ENCODE results near the gene RASL10B. TPM values are rescaled to one million over a fixed set of nuclear protein-coding genes. Genes with fewer than 3 reads are reported as not detected.

The RASL10B gene
- total and polyA plus RNA-seq, 10 of the 15 experiments (the other 5 are each of a cell fraction or from before 2014, with no cell fraction given) = not detected

DNA sequence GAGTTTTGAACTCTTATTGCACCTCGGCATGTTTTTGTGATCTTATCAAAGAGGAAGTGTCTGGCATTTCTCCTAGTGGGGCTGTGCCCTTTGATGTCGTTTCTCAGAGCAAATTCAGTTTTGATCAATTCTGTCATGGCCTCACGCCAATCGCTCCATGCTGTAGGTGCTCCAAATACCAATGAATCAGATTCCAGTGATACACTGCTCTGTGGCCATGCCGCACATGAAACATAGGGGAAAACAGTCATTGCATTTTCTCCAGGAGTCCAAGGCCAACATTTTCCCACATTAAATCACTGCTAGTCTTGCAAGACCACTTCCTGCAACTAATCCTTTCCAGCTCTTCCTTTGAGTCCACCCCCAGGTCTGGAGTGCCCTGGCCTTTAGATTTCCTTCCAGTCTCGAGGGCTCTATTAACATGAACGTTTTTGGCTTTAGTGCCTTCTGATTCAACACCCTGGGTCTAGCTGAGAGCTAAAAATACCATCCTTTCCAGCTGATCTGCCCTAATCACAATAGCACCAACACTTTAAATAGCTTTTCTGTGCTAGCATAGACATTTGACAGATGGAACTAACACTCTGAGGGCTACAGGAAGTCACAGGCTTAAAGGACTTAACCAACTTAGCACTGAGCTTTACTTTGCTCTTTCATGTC, 18.2 kb upstream of the RASL10B start (continued):
- no peak for TF ChIP-seq MEF2B (IDR thresholded peaks at IDR 0.05; ENCODE audit: partially characterized antibody, poor library complexity, severe bottlenecking)
- no peak for TF ChIP-seq EED (IDR thresholded peaks at IDR 0.05; ENCODE audit: low read depth)
- TF ChIP-seq BMI1 (IDR thresholded peaks at IDR 0.05; ENCODE audit: borderline replicate concordance) = no peak
- TF ChIP-seq IRF4 (IDR thresholded peaks at IDR 0.05; ENCODE audit: low read depth, low read length) = no peak
- no peak for TF ChIP-seq NR2C1 (IDR thresholded peaks at IDR 0.05)
- no peak for TF ChIP-seq RBBP5 (conservative IDR thresholded peaks at IDR 0.05)
- no peak for TF ChIP-seq BCL11A (IDR thresholded peaks at IDR 0.05; ENCODE audit: low read depth, low read length)
- no peak for TF ChIP-seq SIX5 (IDR thresholded peaks at IDR 0.05; ENCODE audit: low read depth, low read length, severe bottlenecking)

DNA sequence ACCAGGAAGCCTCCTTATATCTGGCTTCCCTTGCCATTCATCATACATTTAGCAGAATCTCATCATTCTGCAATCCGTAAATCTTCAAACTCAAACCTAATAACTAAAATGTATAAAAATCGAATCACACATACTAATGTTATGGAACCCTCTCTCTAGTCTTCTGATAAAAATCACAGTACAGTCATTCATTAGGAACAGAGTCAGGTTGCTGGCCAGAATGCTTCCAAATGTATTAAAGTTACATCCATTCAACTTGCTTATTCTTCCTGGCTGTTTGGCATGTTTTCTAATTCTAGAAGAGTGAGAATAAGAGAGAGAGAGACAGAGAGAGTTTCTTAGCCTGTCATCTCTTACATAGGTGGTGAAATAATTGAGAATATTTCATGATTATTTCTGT, 16.5 kb upstream of the RASL10B start:
- POLR2A ChIA-PET = no interaction called here
- Histone ChIP-seq H3K36me3 (ENCODE audit: control insufficient read depth in 2 of 2, insufficient read depth in 2 of 2, low read length in 1 of 2) (peaks cover 3 to 37% of the 10 kb centered on the region in 2 experiments), H3K9ac (ENCODE audit: control insufficient read depth, insufficient read depth, low read length) (no peak overlapping the region), H3K27me3 (replicated peaks in 1 of 2; ENCODE audit: control insufficient read depth in 2 of 2, insufficient read depth in 2 of 2, low read length in 1 of 2) (no peaks in the 10 kb centered on the region), H3K79me2 (ENCODE audit: control insufficient read depth, insufficient read depth, low read length) (no peaks in the 10 kb centered on the region), H3K4me1 (ENCODE audit: control insufficient read depth, insufficient read depth, low read length) (no peaks in the 10 kb centered on the region), H2AFZ (ENCODE audit: control insufficient read depth, low read depth, low read length) (no peak overlapping the region), H3K27ac (ENCODE audit: control insufficient read depth, insufficient read depth) (no peak overlapping the region), H4K20me1 (ENCODE audit: control insufficient read depth, insufficient read depth) (no peaks in the 10 kb centered on the region), H3K9me3 (replicated peaks; ENCODE audit: control insufficient read depth, insufficient read depth, low read length) (no peaks in the 10 kb centered on the region), H3K4me3 (no peak overlapping the region), H3K4me2 (ENCODE audit: control insufficient read depth, insufficient read depth) (no peak overlapping the region)
- TF ChIP-seq CEBPB (IDR thresholded peaks at IDR 0.05; ENCODE audit: borderline replicate concordance in 1 of 2, low read depth in 2 of 2, low read length in 2 of 2) = no peak
- no peak for TF ChIP-seq PAX5 (IDR thresholded peaks at IDR 0.05; ENCODE audit: borderline replicate concordance, low read depth, low read length)
- CTCF ChIA-PET = interaction anchor here (0.7 kb wide), 1 partner anchor 102 kb away, joined by 3 read pairs; no protein-coding TSS in a partner anchor
- intact Hi-C loops (cut with micrococcal nuclease; ENCODE audit: unreplicated experiment) = no loop called here
- SMC1A ChIA-PET (ENCODE audit: uncharacterized antibody, unreplicated experiment) = interaction anchor here (1.0 kb wide), 1 partner anchor 101 kb away, joined by 3 read pairs; no protein-coding TSS in a partner anchor
- DNase-seq (ENCODE audit: low read depth, low spot score) = no peak
- no peak for ATAC-seq
- RAD21 ChIA-PET (ENCODE audit: unreplicated experiment) = no interaction called here
- in situ Hi-C loops (cut with MboI) = no loop called here
- WGBS (ENCODE audit: insufficient coverage, insufficient replicate concordance, low lambda C conversion rate, missing lambda C conversion rate) = 93% methylated on average over 2 of the region's 2 CpGs
- FAIRE-seq = no peak
- no TSS peak for BruUV-seq (replicated peaks)

All from GM12878 (cell line).